ENCODE results near the gene SLC25A42. TPM values are rescaled to one million over a fixed set of nuclear protein-coding genes. Genes with fewer than 3 reads are reported as not detected.

Gene SLC25A42
- total and polyA plus RNA-seq, 2 donors (not counting 1 experiment from before 2014, with no cell fraction given): 36.5 to 83.9 TPM

DNA sequence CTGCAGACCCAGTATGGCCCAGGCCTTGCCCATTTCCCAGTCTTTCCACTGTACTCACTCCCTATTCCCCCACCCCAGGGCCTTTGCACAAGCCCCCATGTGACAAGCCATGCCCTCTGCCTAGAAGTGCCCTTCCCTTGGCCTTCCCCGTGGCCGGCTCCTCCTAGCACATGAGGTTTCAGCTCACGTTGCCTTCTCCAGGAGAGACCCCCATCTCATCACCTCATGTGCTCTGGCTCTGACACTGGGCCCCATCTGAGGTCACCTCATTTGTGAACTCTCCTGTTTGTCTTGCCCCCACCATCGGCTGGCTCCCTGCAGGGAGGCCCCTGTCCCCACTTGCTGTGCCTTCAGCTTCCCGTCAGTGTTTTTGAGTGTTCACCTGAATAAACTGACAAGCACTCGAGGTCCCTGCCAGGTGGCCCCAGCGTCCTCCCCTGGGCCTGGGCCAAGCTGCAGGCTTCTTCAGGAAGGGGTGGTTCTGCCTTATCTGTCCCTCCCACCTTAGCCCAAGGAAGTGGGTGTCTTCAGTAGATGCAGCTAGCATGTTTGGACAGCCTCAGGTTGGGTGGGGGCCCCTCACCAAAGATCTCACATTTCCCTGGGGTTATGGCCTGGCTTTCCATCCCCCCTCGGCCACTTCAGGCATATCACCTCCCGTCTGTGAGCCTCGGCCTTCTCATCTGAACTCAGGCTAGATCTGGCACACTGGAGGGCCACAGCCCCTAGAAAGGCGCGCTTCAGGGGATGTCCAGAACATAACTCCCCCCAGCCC is 3.8 kb upstream of the SLC25A42 start:
- H3K4me2 ChIP-seq (replicated peaks; ENCODE audit: low read depth, low read length, poor library complexity, severe bottlenecking): no peak overlapping the region
- intact Hi-C loops (cut with micrococcal nuclease): no loop called here
- no peak overlapping the region for H3K9ac ChIP-seq (ENCODE audit: low read length)
- H3K4me3 Mint-ChIP-seq: no peak overlapping the region
- H3K4me1 Mint-ChIP-seq: peaks cover 16% of the 10 kb centered on the region
- peaks cover 4 to 11% of the 10 kb centered on the region in 2 donors for H3K4me1 ChIP-seq (ENCODE audit: control insufficient read depth in 2 of 2, insufficient read depth in 2 of 2, low read length in 2 of 2)
- WGBS (ENCODE audit: insufficient coverage): 92% methylated on average over 10 of the region's 12 CpGs
- H3K27ac Mint-ChIP-seq: no peak overlapping the region
- H3K27me3 Mint-ChIP-seq: no peaks in the 10 kb centered on the region
- peaks cover 0 to 3% (median 0%) of the 10 kb centered on the region in 3 donors for H3K9me3 ChIP-seq (ENCODE audit: control extremely low read depth in 1 of 3, control insufficient read depth in 2 of 3, insufficient read depth in 1 of 3, low read length in 2 of 3)
- H2AFZ ChIP-seq (ENCODE audit: insufficient read depth, low read depth, low read length, poor library complexity, severe bottlenecking): no peak overlapping the region
- TF ChIP-seq CTCF (IDR thresholded peaks at IDR 0.05) (no peak), EZH2 (IDR thresholded peaks at IDR 0.05; ENCODE audit: borderline replicate concordance, insufficient read depth, low read depth, low read length, poor library complexity, severe bottlenecking) (no peak)
- POLR2A ChIA-PET: no interaction called here
- no peaks in the 10 kb centered on the region for H3K9me3 Mint-ChIP-seq (ENCODE audit: insufficient read depth)
- no peak for DNase-seq
- H3K27me3 ChIP-seq (replicated peaks in 1 of 4; ENCODE audit: control extremely low read depth in 1 of 4, control insufficient read depth in 3 of 4, insufficient read depth in 4 of 4, low read length in 3 of 4): no peaks in the 10 kb centered on the region
- no peak overlapping the region for H3K4me3 ChIP-seq (ENCODE audit: control extremely low read depth in 1 of 5, extremely low read depth in 1 of 5, insufficient read depth in 1 of 5, low read depth in 2 of 5, low read length in 4 of 5)
- H4K20me1 ChIP-seq (ENCODE audit: control insufficient read depth, insufficient read depth, low read length, poor library complexity, severe bottlenecking): no peaks in the 10 kb centered on the region
- peaks cover 0 to 26% of the 10 kb centered on the region in 2 experiments for H3K36me3 ChIP-seq (replicated peaks in 1 of 2; ENCODE audit: control extremely low read depth in 1 of 2, control insufficient read depth in 1 of 2, extremely low read depth in 1 of 2, insufficient read depth in 2 of 2, low read length in 1 of 2)
- peaks cover 10% of the 10 kb centered on the region for H3K79me2 ChIP-seq (ENCODE audit: control insufficient read depth, insufficient read depth, low read length)
- no peak overlapping the region for H3K27ac ChIP-seq (ENCODE audit: low read length in 2 of 2)
- ATAC-seq (ENCODE audit: low read depth): no peak
- CTCF ChIA-PET: interaction anchor here (1.8 kb wide), 1 partner anchor 9 kb away, joined by 7 read pairs; no protein-coding TSS in a partner anchor

GRCh38 chr19:19061506-19061905 is 2.3 kb upstream of the SLC25A42 start:
- Histone ChIP-seq H2AFZ (ENCODE audit: insufficient read depth, low read depth, low read length, poor library complexity, severe bottlenecking) (no peak overlapping the region), H3K9ac (ENCODE audit: low read length) (no peak overlapping the region), H3K4me2 (replicated peaks; ENCODE audit: low read depth, low read length, poor library complexity, severe bottlenecking) (no peak overlapping the region), H3K4me3 (ENCODE audit: control extremely low read depth in 1 of 5, extremely low read depth in 1 of 5, insufficient read depth in 1 of 5, low read depth in 2 of 5, low read length in 4 of 5) (no peak overlapping the region), H3K79me2 (ENCODE audit: control insufficient read depth, insufficient read depth, low read length) (peaks cover 25% of the 10 kb centered on the region), H3K9me3 (ENCODE audit: control extremely low read depth in 1 of 3, control insufficient read depth in 2 of 3, insufficient read depth in 1 of 3, low read length in 2 of 3) (peaks cover 0 to 3% (median 0%) of the 10 kb centered on the region in 3 donors), H3K4me1 (ENCODE audit: control insufficient read depth in 2 of 2, insufficient read depth in 2 of 2, low read length in 2 of 2) (peaks cover 12 to 21% of the 10 kb centered on the region in 2 donors), H4K20me1 (ENCODE audit: control insufficient read depth, insufficient read depth, low read length, poor library complexity, severe bottlenecking) (no peaks in the 10 kb centered on the region), H3K27me3 (replicated peaks in 1 of 4; ENCODE audit: control extremely low read depth in 1 of 4, control insufficient read depth in 3 of 4, insufficient read depth in 4 of 4, low read length in 3 of 4) (no peaks in the 10 kb centered on the region), H3K36me3 (replicated peaks in 1 of 2; ENCODE audit: control extremely low read depth in 1 of 2, control insufficient read depth in 1 of 2, extremely low read depth in 1 of 2, insufficient read depth in 2 of 2, low read length in 1 of 2) (peaks cover 0 to 17% of the 10 kb centered on the region in 2 experiments), H3K27ac (ENCODE audit: low read length in 2 of 2) (no peak overlapping the region)
- TF ChIP-seq CTCF (IDR thresholded peaks at IDR 0.05) (no peak), EZH2 (IDR thresholded peaks at IDR 0.05; ENCODE audit: borderline replicate concordance, insufficient read depth, low read depth, low read length, poor library complexity, severe bottlenecking) (no peak)
- H3K27ac Mint-ChIP-seq: peak overlapping the region; percentile 50
- no peaks in the 10 kb centered on the region for H3K27me3 Mint-ChIP-seq
- H3K4me1 Mint-ChIP-seq: peaks cover 26% of the 10 kb centered on the region
- intact Hi-C loops (cut with micrococcal nuclease): no loop called here
- H3K9me3 Mint-ChIP-seq (ENCODE audit: insufficient read depth): no peaks in the 10 kb centered on the region
- peak overlapping the region; percentile 34 for H3K4me3 Mint-ChIP-seq
- ChIA-PET CTCF (no interaction called here), POLR2A (no interaction called here)
- no peak for DNase-seq
- ATAC-seq (ENCODE audit: low read depth): no peak
- 100% methylated on average over 7 of the region's 8 CpGs for WGBS (ENCODE audit: insufficient coverage)
